Liver (tissue), 3 donors: ENCODE measurements around the gene OAS1.

ENCODE experiments used
- ATF3 ChIP-seq: IDR thresholded peaks from 2 replicates; pipeline ENCODE4 v1.6.1; 2016; ENCODE audit warnings: antibody characterized with exemption
- CTCF ChIP-seq: fragments of 150-350 bp; IDR thresholded peaks from 2 replicates; pipeline ENCODE4 v1.5.1; 2017; ENCODE audit warnings: improper control_type of control experiment, low read depth, low read length; ENCODE audit not compliant: missing input control
- FOXA2 ChIP-seq: IDR thresholded peaks from 2 replicates; pipeline ENCODE4 v1.6.1; 2016; ENCODE audit warnings: antibody characterized with exemption
- GABPA ChIP-seq, 2 donors: IDR thresholded peaks in 1 of 2; conservative IDR thresholded peaks in 1 of 2; 2 replicates each; pipeline ENCODE4 v1.6.1; 2016; ENCODE audit warnings: antibody characterized with exemption in 2 of 2, mild to moderate bottlenecking in 1 of 2, moderate library complexity in 1 of 2
- HNF4G ChIP-seq: IDR thresholded peaks from 2 replicates; pipeline ENCODE4 v1.6.1; 2016; ENCODE audit warnings: antibody characterized with exemption
- JUND ChIP-seq, 2 donors: IDR thresholded peaks; 2 replicates each; pipeline ENCODE4 v1.6.1; 2016; ENCODE audit warnings: antibody characterized with exemption in 2 of 2
- MAX ChIP-seq: IDR thresholded peaks from 2 replicates; pipeline ENCODE4 v1.6.1; 2016; ENCODE audit warnings: antibody characterized with exemption
- RAD21 ChIP-seq, 2 donors: IDR thresholded peaks; 2 replicates each; pipeline ENCODE4 v1.6.1; 2016; ENCODE audit warnings: antibody characterized with exemption in 2 of 2, mild to moderate bottlenecking in 2 of 2
- REST ChIP-seq: IDR thresholded peaks from 2 replicates; pipeline ENCODE4 v1.6.1; 2016; ENCODE audit warnings: antibody characterized with exemption, mild to moderate bottlenecking
- SP1 ChIP-seq: IDR thresholded peaks from 2 replicates; pipeline ENCODE4 v1.6.1; 2018; ENCODE audit warnings: antibody characterized with exemption, mild to moderate bottlenecking
- TAF1 ChIP-seq: conservative IDR thresholded peaks from 2 replicates; pipeline ENCODE4 v1.6.1; 2016; ENCODE audit warnings: antibody characterized with exemption, mild to moderate bottlenecking
- YY1 ChIP-seq: IDR thresholded peaks from 2 replicates; pipeline ENCODE4 v1.6.1; 2016; ENCODE audit warnings: antibody characterized with exemption, mild to moderate bottlenecking
- ZBTB33 ChIP-seq: IDR thresholded peaks from 2 replicates; pipeline ENCODE4 v1.6.1; 2016; ENCODE audit warnings: antibody characterized with exemption
- donor health status: healthy.
- donor health status: healthy.

GRCh38 chr12:112967858-112968257 is 61.1 kb downstream of the OAS1 start:
- TF ChIP-seq RAD21 (IDR thresholded peaks at IDR 0.05), result no peak
- no peak for TF ChIP-seq CTCF
- no peak for TF ChIP-seq JUND (IDR thresholded peaks at IDR 0.05)
- no peak for TF ChIP-seq MAX
- no peak for TF ChIP-seq ATF3
- TF ChIP-seq SP1, result no peak
- TF ChIP-seq YY1, result no peak
- TF ChIP-seq TAF1, result no peak
- TF ChIP-seq HNF4G, result no peak
- TF ChIP-seq ZBTB33, result no peak
- TF ChIP-seq GABPA (IDR thresholded peaks at IDR 0.05 in 1 of 2, conservative IDR thresholded peaks at IDR 0.05 in 1 of 2), result no peak
- TF ChIP-seq REST, result no peak
- TF ChIP-seq FOXA2, result no peak
